ENCODE results near the gene DNAH14.
"Not testable (repeated sequence)": the region's sequence is repeated elsewhere in the genome, so short reads cannot be mapped to it uniquely, and the experiment has no call there.

Gene DNAH14

GRCh38 chr1:225277445-225277844, 348.0 kb downstream of the DNAH14 start:
- DNase-seq = no peak

- no peak for DNase-seq
Measured at GRCh38 chr1:225280563-225280962, 351.1 kb downstream of the DNAH14 start.

- DNase-seq = no peak
Measured at GRCh38 chr1:225290244-225290643, 360.8 kb downstream of the DNAH14 start.

GRCh38 chr1:225299624-225300023, 370.1 kb downstream of the DNAH14 start:
- DNase-seq = no peak

- DNase-seq = no peak
Measured at GRCh38 chr1:225300381-225300780, 370.9 kb downstream of the DNAH14 start.

- DNase-seq = no peak
Measured at GRCh38 chr1:225304996-225305395, 375.5 kb downstream of the DNAH14 start.

GRCh38 chr1:225310544-225310943, 381.1 kb downstream of the DNAH14 start:
- not testable (repeated sequence) for DNase-seq

GRCh38 chr1:225318706-225319575, 389.5 kb downstream of the DNAH14 start:
- DNase-seq = peak; percentile 40

GRCh38 chr1:225319871-225320270, 390.4 kb downstream of the DNAH14 start:
- peak; percentile 62 for DNase-seq

- no peak for DNase-seq
Measured at GRCh38 chr1:225321784-225322183, 392.3 kb downstream of the DNAH14 start.

GRCh38 chr1:225329041-225329440, 399.6 kb downstream of the DNAH14 start:
- DNase-seq = no peak

GRCh38 chr1:225329996-225330395, 400.5 kb downstream of the DNAH14 start:
- not testable (repeated sequence) for DNase-seq

- DNase-seq = peak; percentile 10
Measured at GRCh38 chr1:225332686-225333085, 403.2 kb downstream of the DNAH14 start.

- DNase-seq = not testable (repeated sequence)
Measured at GRCh38 chr1:225335098-225335778, 405.8 kb downstream of the DNAH14 start.

- DNase-seq = no peak
Measured at GRCh38 chr1:225338545-225338944, 409.1 kb downstream of the DNAH14 start.

- no peak for DNase-seq
Measured at GRCh38 chr1:225341642-225342041, 412.2 kb downstream of the DNAH14 start.

GRCh38 chr1:225342695-225343094, 413.2 kb downstream of the DNAH14 start:
- no peak for DNase-seq

GRCh38 chr1:225343618-225344017, 414.1 kb downstream of the DNAH14 start:
- peak; percentile 24 for DNase-seq

GRCh38 chr1:225347123-225347683, 417.7 kb downstream of the DNAH14 start:
- DNase-seq = peak; percentile 15

- no peak for DNase-seq
Measured at GRCh38 chr1:225348400-225348799, 418.9 kb downstream of the DNAH14 start.

GRCh38 chr1:225349826-225350225, 420.4 kb downstream of the DNAH14 start:
- DNase-seq = no peak

GRCh38 chr1:225350872-225351271, 421.4 kb downstream of the DNAH14 start:
- DNase-seq = no peak

- DNase-seq = peak; percentile 7
Measured at GRCh38 chr1:225354906-225355305, 425.4 kb downstream of the DNAH14 start.

GRCh38 chr1:225355863-225356262, 426.4 kb downstream of the DNAH14 start:
- DNase-seq = no peak
